Keratinocyte (primary cell): ENCODE measurements around the gene RFX3. TPM values are rescaled to one million over a fixed set of nuclear protein-coding genes. Genes with fewer than 3 reads are reported as not detected.

Experiments used
- DNase-seq: peaks from one replicate; pipeline ENCODE4 v3.0.0-alpha.2; 2011; ENCODE audit warnings: low read depth, missing footprints, low spot score
- FAIRE-seq: peaks from 2 replicates; lab custom pipeline; 2011; peaks lifted over from hg19 to GRCh38; lab: Jason Lieb, UNC
- H2AFZ ChIP-seq: 2 replicates; pipeline ENCODE4 v1.6.0; 2012; ENCODE audit warnings: low read length, control low read depth, inconsistent platforms; ENCODE audit not compliant: control insufficient read depth
- H3K27ac ChIP-seq: 2 replicates; pipeline ENCODE4 v1.5.1; 2011; ENCODE audit warnings: low read length; ENCODE audit not compliant: control insufficient read depth, insufficient read depth
- H3K27me3 ChIP-seq: 3 replicates; pipeline ENCODE4 v1.6.0; 2011; ENCODE audit warnings: low read length; ENCODE audit not compliant: control insufficient read depth, insufficient read depth; ENCODE audit errors: extremely low read depth
- H3K36me3 ChIP-seq, 2 experiments: 2 replicates in 1 of 2; 3 replicates in 1 of 2; pipeline ENCODE4 v1.5.1; 2011; ENCODE audit warnings: low read length in 2 of 2, mild to moderate bottlenecking in 1 of 2; ENCODE audit not compliant: control insufficient read depth in 2 of 2, insufficient read depth in 2 of 2; ENCODE audit errors: extremely low read depth in 1 of 2
- H3K4me1 ChIP-seq: 3 replicates; pipeline ENCODE4 v1.5.1; 2011; ENCODE audit warnings: low read length; ENCODE audit not compliant: control insufficient read depth, insufficient read depth; ENCODE audit errors: extremely low read depth
- H3K4me2 ChIP-seq: 3 replicates; pipeline ENCODE4 v1.6.0; 2011; ENCODE audit warnings: low read depth, low read length; ENCODE audit not compliant: control insufficient read depth, insufficient read depth; ENCODE audit errors: extremely low read depth
- H3K4me3 ChIP-seq, 3 experiments: fragments of 200-600 bp in 1 of 3; sonication (generic) in 1 of 3; 2 replicates in 2 of 3; 3 replicates in 1 of 3; pipeline ENCODE4 v1.5.1; 2011 to 2016; ENCODE audit warnings: low read length in 3 of 3, mild to moderate bottlenecking in 3 of 3, control low read depth in 2 of 3, inconsistent platforms in 1 of 3, low read depth in 1 of 3, mixed read lengths in 1 of 3, mixed run types in 1 of 3, moderate library complexity in 1 of 3; ENCODE audit not compliant: control insufficient read depth in 2 of 3, insufficient read depth in 2 of 3; ENCODE audit errors: extremely low read depth in 1 of 3
- H3K79me2 ChIP-seq: 2 replicates; pipeline ENCODE4 v1.6.0; 2012; ENCODE audit warnings: low read length; ENCODE audit not compliant: control insufficient read depth, insufficient read depth
- H3K9ac ChIP-seq: 3 replicates; pipeline ENCODE4 v1.6.0; 2011; ENCODE audit warnings: low read length; ENCODE audit not compliant: control insufficient read depth, insufficient read depth; ENCODE audit errors: extremely low read depth
- H3K9me1 ChIP-seq: 3 replicates; pipeline ENCODE4 v1.6.0; 2011; ENCODE audit warnings: low read length; ENCODE audit not compliant: control insufficient read depth, insufficient read depth; ENCODE audit errors: extremely low read depth
- H3K9me3 ChIP-seq: 2 replicates; pipeline ENCODE4 v1.5.1; 2012; ENCODE audit warnings: low read depth, low read length; ENCODE audit not compliant: control insufficient read depth
- H4K20me1 ChIP-seq: 3 replicates; pipeline ENCODE4 v1.6.0; 2011; ENCODE audit warnings: low read length; ENCODE audit not compliant: control insufficient read depth, insufficient read depth; ENCODE audit errors: extremely low read depth
- CTCF ChIP-seq, 3 experiments: IDR thresholded peaks in 1 of 3; conservative IDR thresholded peaks in 1 of 3; optimal IDR thresholded peaks in 1 of 3; 2 replicates in 2 of 3; 3 replicates in 1 of 3; pipeline versions ENCODE3 to v1.5.1; 2011; ENCODE audit warnings: low read length in 3 of 3, mild to moderate bottlenecking in 3 of 3, moderate library complexity in 2 of 3, control low read depth in 1 of 3, inconsistent platforms in 1 of 3; ENCODE audit not compliant: insufficient read depth in 2 of 3; ENCODE audit errors: extremely low read depth in 1 of 3
- EZH2 ChIP-seq: IDR thresholded peaks from one replicate; pipeline ENCODE4 v1.6.1; 2012; ENCODE audit warnings: inconsistent platforms, mild to moderate bottlenecking, low read length, moderate library complexity
- dilution Hi-C: fragments of 300-500 bp; cut with MboI; formaldehyde crosslinking; loops from one replicate; pipeline ENCODE4 v1.7.0; 2020; ENCODE audit warnings: low sequenced_read_pairs; ENCODE audit not compliant: extremely low pct_ligation_motif_present
- polyA plus RNA-seq, 5 experiments: library from polyadenylated mRNA; depleted of rRNA in 3 of 5; stranded (reverse) in 3 of 5; stranded (forward) in 1 of 5; unstranded in 1 of 5; fragments of >200 nt; gene quantifications; 1 replicate in 1 of 5; 2 replicates in 3 of 5; 3 replicates in 1 of 5; pipeline versions ENCODE4 v1.2.1 to v1.2.3, GENCODE V29; 2011 to 2012; ENCODE audit warnings: missing spikeins in 2 of 5, low read depth in 1 of 5, low replicate concordance in 1 of 5

Gene RFX3
- polyA plus RNA-seq, 1 donor (not counting 4 experiments of a cell fraction or from before 2014, with no cell fraction given) = 1.8 TPM

- no peak for TF ChIP-seq CTCF (optimal IDR thresholded peaks at IDR 0.05 in 1 of 3, IDR thresholded peaks at IDR 0.05 in 1 of 3, conservative IDR thresholded peaks at IDR 0.05 in 1 of 3; ENCODE audit: extremely low read depth in 1 of 3, insufficient read depth in 2 of 3, low read length in 3 of 3)
- no peak for TF ChIP-seq EZH2
- DNase-seq = no peak
- no peak overlapping the region for H3K27ac ChIP-seq
- no peak overlapping the region for H2AFZ ChIP-seq
- no peak for FAIRE-seq
- no peaks in the 10 kb centered on the region for H3K9me1 ChIP-seq
- no peaks in the 10 kb centered on the region for H3K4me1 ChIP-seq
- H3K9ac ChIP-seq = no peak overlapping the region
- no peaks in the 10 kb centered on the region for H3K27me3 ChIP-seq
- H4K20me1 ChIP-seq = no peaks in the 10 kb centered on the region
- dilution Hi-C loops = no loop called here
- no peak overlapping the region for H3K4me2 ChIP-seq
- no peak overlapping the region for H3K4me3 ChIP-seq
- H3K79me2 ChIP-seq = no peaks in the 10 kb centered on the region
- H3K9me3 ChIP-seq = no peaks in the 10 kb centered on the region
- H3K36me3 ChIP-seq = no peaks in the 10 kb centered on the region
These were observed 27.4 kb upstream of the RFX3 start for GRCh38 chr9:3553076-3553765.

GRCh38 chr9:3549225-3549624, 23.4 kb upstream of the RFX3 start:
- dilution Hi-C loops = no loop called here
- no peaks in the 10 kb centered on the region for H3K9me1 ChIP-seq
- H3K79me2 ChIP-seq = no peaks in the 10 kb centered on the region
- H3K27me3 ChIP-seq = no peaks in the 10 kb centered on the region
- H4K20me1 ChIP-seq = no peaks in the 10 kb centered on the region
- H2AFZ ChIP-seq = no peak overlapping the region
- H3K4me3 ChIP-seq = no peak overlapping the region
- no peaks in the 10 kb centered on the region for H3K36me3 ChIP-seq
- H3K9ac ChIP-seq = no peak overlapping the region
- DNase-seq (no peak), FAIRE-seq (no peak)
- no peak overlapping the region for H3K4me2 ChIP-seq
- TF ChIP-seq EZH2 (no peak), CTCF (optimal IDR thresholded peaks at IDR 0.05 in 1 of 3, IDR thresholded peaks at IDR 0.05 in 1 of 3, conservative IDR thresholded peaks at IDR 0.05 in 1 of 3; ENCODE audit: extremely low read depth in 1 of 3, insufficient read depth in 2 of 3, low read length in 3 of 3) (no peak)
- H3K4me1 ChIP-seq = no peaks in the 10 kb centered on the region
- no peak overlapping the region for H3K27ac ChIP-seq
- no peaks in the 10 kb centered on the region for H3K9me3 ChIP-seq
